Nephron (organoid): ENCODE data around the gene FER1L5.

ENCODE experiments used
- H3K27ac Mint-ChIP-seq, 3 experiments: 2 replicates each; pipeline ENCODE4 v1.8.0; 2020; ENCODE audit warnings: mixed read lengths in 3 of 3, mild to moderate bottlenecking in 2 of 3, moderate library complexity in 1 of 3
- H3K27me3 Mint-ChIP-seq: 2 replicates; pipeline ENCODE4 v1.8.0; 2021; ENCODE audit warnings: low read depth, mild to moderate bottlenecking, moderate library complexity, mixed read lengths
- H3K36me3 Mint-ChIP-seq: 2 replicates; pipeline ENCODE4 v1.8.0; 2020; ENCODE audit warnings: low read depth, mixed read lengths
- H3K4me1 Mint-ChIP-seq: 2 replicates; pipeline ENCODE4 v1.8.0; 2020; ENCODE audit warnings: mixed read lengths
- H3K4me3 Mint-ChIP-seq, 3 experiments: 2 replicates each; pipeline ENCODE4 v1.8.0; 2020; ENCODE audit warnings: mild to moderate bottlenecking in 3 of 3, mixed read lengths in 3 of 3, moderate library complexity in 2 of 3
- H3K9me3 Mint-ChIP-seq: 2 replicates; pipeline ENCODE4 v1.8.0; 2020; ENCODE audit warnings: mixed read lengths
- CTCF ChIP-seq, 3 experiments: fragments of 200-600 bp; sonication (generic); IDR thresholded peaks; one replicate each; pipeline ENCODE4 v1.5.0; 2021; ENCODE audit warnings: antibody characterized with exemption in 3 of 3; ENCODE audit not compliant: unreplicated experiment in 3 of 3

The FER1L5 gene

DNA sequence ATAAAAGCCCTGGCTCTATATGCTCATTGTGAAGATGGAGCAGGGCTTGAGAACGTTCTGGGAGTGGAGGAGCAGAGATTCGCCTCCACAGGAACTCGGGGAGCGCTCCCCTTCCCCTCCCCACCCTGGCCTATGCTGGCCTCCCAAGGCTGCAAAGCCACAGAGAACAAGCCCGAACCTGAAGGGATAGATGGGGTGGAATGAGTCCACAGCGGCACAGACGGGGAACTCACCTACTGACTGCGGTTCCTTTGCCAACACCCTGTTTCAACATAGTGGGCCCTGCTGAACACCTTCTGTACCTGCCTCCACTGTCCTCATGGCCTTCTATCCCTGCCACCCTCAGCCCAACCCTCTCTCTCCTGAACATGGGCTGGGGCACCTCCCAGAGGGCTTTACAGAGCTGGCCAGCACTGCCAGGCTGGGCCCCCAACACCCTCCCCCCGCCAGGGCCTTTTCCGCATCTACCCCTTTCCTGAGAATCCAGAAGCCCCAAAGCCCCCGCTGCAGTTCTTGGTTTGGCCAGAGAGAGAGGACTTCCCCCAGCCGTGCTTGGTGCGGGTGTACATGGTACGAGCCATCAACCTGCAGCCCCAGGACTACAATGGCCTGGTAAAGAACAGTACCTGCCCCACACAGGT is 55.8 kb downstream of the FER1L5 start:
- TF ChIP-seq CTCF (IDR thresholded peaks at IDR 0.05; ENCODE audit: unreplicated experiment in 3 of 3), result no peak
- Mint-ChIP-seq H3K4me3 (no peak overlapping the region), H3K4me1 (no peaks in the 10 kb centered on the region), H3K27ac (no peak overlapping the region), H3K27me3 (no peaks in the 10 kb centered on the region), H3K9me3 (no peaks in the 10 kb centered on the region), H3K36me3 (peaks cover 25% of the 10 kb centered on the region)

GRCh38 chr2:96699021-96699420 is 56.5 kb downstream of the FER1L5 start:
- TF ChIP-seq CTCF (IDR thresholded peaks at IDR 0.05; ENCODE audit: unreplicated experiment in 3 of 3), result no peak
- H3K27me3 Mint-ChIP-seq, result no peaks in the 10 kb centered on the region
- peaks cover 28% of the 10 kb centered on the region for H3K36me3 Mint-ChIP-seq
- H3K4me3 Mint-ChIP-seq, result no peak overlapping the region
- no peaks in the 10 kb centered on the region for H3K9me3 Mint-ChIP-seq
- no peaks in the 10 kb centered on the region for H3K4me1 Mint-ChIP-seq
- H3K27ac Mint-ChIP-seq, result no peak overlapping the region

GRCh38 chr2:96699621-96700020 is 57.1 kb downstream of the FER1L5 start:
- Mint-ChIP-seq H3K9me3 (no peaks in the 10 kb centered on the region), H3K4me1 (no peaks in the 10 kb centered on the region), H3K4me3 (no peak overlapping the region), H3K27me3 (no peaks in the 10 kb centered on the region), H3K36me3 (peaks cover 34% of the 10 kb centered on the region), H3K27ac (no peak overlapping the region)
- TF ChIP-seq CTCF (IDR thresholded peaks at IDR 0.05; ENCODE audit: unreplicated experiment in 3 of 3), result no peak

DNA sequence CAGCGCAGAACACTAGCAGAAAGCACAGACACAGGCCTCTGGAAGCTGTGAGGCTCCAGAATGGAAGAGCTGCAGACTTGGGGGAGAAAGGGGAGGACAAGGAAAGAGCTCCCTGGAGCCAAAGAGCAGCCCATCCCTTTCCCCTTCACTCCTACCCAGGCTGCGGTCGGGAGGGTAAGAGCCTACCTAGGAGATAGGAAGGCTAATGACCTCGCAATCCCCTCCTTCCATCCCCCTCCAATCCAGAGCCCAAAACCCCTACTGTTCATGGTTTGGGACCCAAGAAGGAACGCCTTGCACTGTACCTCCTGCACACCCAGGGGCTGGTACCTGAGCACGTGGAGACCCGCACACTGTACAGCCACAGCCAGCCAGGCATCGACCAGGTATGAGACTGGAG is 57.5 kb downstream of the FER1L5 start:
- peaks cover 39% of the 10 kb centered on the region for H3K36me3 Mint-ChIP-seq
- H3K4me3 Mint-ChIP-seq, result no peak overlapping the region
- H3K9me3 Mint-ChIP-seq, result no peaks in the 10 kb centered on the region
- no peaks in the 10 kb centered on the region for H3K4me1 Mint-ChIP-seq
- TF ChIP-seq CTCF (IDR thresholded peaks at IDR 0.05; ENCODE audit: unreplicated experiment in 3 of 3), result no peak
- no peaks in the 10 kb centered on the region for H3K27me3 Mint-ChIP-seq
- no peak overlapping the region for H3K27ac Mint-ChIP-seq

- Mint-ChIP-seq H3K4me1 (no peaks in the 10 kb centered on the region), H3K4me3 (no peak overlapping the region), H3K36me3 (peaks cover 54% of the 10 kb centered on the region), H3K27me3 (no peaks in the 10 kb centered on the region), H3K9me3 (no peaks in the 10 kb centered on the region), H3K27ac (no peak overlapping the region)
- no peak for TF ChIP-seq CTCF (IDR thresholded peaks at IDR 0.05; ENCODE audit: unreplicated experiment in 3 of 3)
Observed at GRCh38 chr2:96701636-96702035, 59.1 kb downstream of the FER1L5 start.

DNA sequence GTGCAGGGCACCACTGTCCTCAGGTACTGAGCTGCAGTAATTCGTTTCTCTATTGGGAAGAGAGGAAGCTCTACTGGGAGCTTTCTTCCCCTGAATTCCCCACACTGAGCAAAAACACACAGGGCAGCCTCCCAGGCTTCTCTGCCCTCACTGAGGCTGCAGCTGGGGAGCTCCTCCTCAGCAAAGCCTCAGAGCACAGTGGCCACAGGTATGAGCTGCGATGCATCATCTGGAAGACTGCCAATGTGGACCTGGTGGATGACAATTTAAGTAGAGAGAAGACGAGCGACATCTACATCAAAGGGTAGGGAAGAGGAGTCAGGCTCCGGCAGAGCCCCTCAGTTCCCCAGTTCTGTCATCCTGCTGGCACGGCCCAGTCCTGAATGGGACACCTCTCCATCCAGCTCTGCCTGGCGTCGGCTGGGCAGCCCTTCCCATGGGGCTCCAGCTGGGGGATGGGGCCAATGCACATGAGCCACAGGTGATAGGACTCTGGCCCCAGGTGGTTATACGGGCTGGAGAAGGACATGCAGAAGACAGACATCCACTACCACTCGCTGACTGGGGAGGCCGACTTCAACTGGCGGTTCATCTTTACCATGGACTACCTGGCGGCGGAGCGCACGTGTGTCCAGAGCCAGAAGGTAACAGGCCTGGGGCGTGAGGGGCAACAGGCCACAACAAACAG is 59.7 kb downstream of the FER1L5 start:
- no peaks in the 10 kb centered on the region for H3K9me3 Mint-ChIP-seq
- no peaks in the 10 kb centered on the region for H3K4me1 Mint-ChIP-seq
- H3K27me3 Mint-ChIP-seq, result no peaks in the 10 kb centered on the region
- TF ChIP-seq CTCF (IDR thresholded peaks at IDR 0.05; ENCODE audit: unreplicated experiment in 3 of 3), result no peak
- H3K4me3 Mint-ChIP-seq, result no peak overlapping the region
- H3K27ac Mint-ChIP-seq, result no peak overlapping the region
- H3K36me3 Mint-ChIP-seq, result peaks cover 60% of the 10 kb centered on the region
